Stomach smooth muscle (tissue), 2 donors: ENCODE data around the gene POU2AF3.
"Not testable (repeated sequence)": the region's sequence is repeated elsewhere in the genome, so short reads cannot be mapped to it uniquely, and the experiment has no call there.

Experiments used
- H3K27ac ChIP-seq: one replicate; pipeline ENCODE4 v1.7.0; 2013; ENCODE audit warnings: mild to moderate bottlenecking, low read length, inconsistent platforms
- H3K27me3 ChIP-seq, 2 donors: one replicate each; pipeline ENCODE4 v1.7.0; 2013; ENCODE audit warnings: low read length in 2 of 2; ENCODE audit not compliant: insufficient read depth in 2 of 2, control insufficient read depth in 1 of 2
- H3K36me3 ChIP-seq, 2 donors: one replicate each; pipeline ENCODE4 v1.7.0; 2013; ENCODE audit warnings: low read length in 2 of 2; ENCODE audit not compliant: control insufficient read depth in 2 of 2, insufficient read depth in 2 of 2
- H3K4me1 ChIP-seq: one replicate; pipeline ENCODE4 v1.7.0; 2013; ENCODE audit warnings: low read length; ENCODE audit not compliant: control insufficient read depth, insufficient read depth
- H3K4me3 ChIP-seq, 2 donors: one replicate each; pipeline ENCODE4 v1.7.0; 2013; ENCODE audit warnings: low read length in 2 of 2
- H3K9ac ChIP-seq, 2 donors: one replicate each; pipeline ENCODE4 v1.7.0; 2013; ENCODE audit warnings: low read length in 2 of 2, mild to moderate bottlenecking in 1 of 2
- H3K9me3 ChIP-seq, 2 donors: one replicate each; pipeline ENCODE4 v1.7.0; 2013; ENCODE audit warnings: low read length in 2 of 2; ENCODE audit not compliant: control insufficient read depth in 2 of 2
- donor health status: healthy.
- donor health status: Pancreatic carcinoma.

POU2AF3 gene

DNA sequence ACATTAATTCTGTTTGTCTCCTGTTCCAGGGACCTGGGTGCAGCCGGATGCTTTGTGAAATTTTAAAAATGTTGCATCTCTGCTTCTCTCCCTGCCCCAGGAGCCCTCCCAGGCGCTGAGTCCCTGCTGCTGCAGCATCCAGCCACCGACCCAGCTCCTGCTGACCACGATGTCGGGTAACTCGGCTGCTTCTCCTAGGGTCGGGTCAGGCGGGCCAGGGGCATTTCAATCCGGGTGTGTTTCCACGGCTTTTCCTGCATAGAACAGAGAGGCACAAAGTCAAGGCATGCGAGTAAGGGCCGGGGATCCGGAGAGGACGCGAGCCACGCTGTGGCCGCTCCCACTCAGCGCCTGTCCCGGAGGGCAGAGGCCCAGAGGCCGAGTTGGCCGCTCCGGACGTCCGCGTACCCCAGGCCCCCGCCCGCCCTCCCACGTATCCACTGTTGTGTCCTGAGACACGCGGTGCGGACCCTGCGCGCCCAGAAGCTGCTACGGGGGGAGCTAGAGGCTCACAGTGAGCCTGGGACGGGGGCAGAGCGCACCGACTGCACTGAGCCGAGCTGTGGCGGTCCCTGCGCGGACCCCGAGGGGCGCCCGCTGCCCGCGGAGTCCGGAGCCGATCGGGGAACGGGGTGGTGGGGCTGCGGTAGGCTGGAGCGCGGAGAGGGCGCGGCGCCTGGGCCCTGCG is at the start of gene POU2AF3:
Gene POU2AF3, plus strand, starts transcription at position 134 of the 688 bp plus-strand sequence. Its CDS starts 36 bp downstream, at position 170.
- Histone ChIP-seq H3K9me3 (no peaks in the 10 kb centered on the region), H3K36me3 (no peaks in the 10 kb centered on the region), H3K4me3 (peak within 1 kb of the TSS; percentile 69 to 80), H3K9ac (peak within 1 kb of the TSS; percentile 75 to 78), H3K27ac (peak within 1 kb of the TSS; percentile 73), H3K27me3 (no peaks in the 10 kb centered on the region), H3K4me1 (peaks cover 10% of the 10 kb centered on the region)

GRCh38 chr11:111250936-111251335 is 47.4 kb upstream of the POU2AF3 start:
- no peaks in the 10 kb centered on the region for H3K36me3 ChIP-seq
- H3K9ac ChIP-seq: no peak overlapping the region
- no peaks in the 10 kb centered on the region for H3K27me3 ChIP-seq
- no peak overlapping the region for H3K27ac ChIP-seq
- H3K9me3 ChIP-seq: no peaks in the 10 kb centered on the region
- H3K4me1 ChIP-seq: no peaks in the 10 kb centered on the region
- H3K4me3 ChIP-seq: no peak overlapping the region

DNA sequence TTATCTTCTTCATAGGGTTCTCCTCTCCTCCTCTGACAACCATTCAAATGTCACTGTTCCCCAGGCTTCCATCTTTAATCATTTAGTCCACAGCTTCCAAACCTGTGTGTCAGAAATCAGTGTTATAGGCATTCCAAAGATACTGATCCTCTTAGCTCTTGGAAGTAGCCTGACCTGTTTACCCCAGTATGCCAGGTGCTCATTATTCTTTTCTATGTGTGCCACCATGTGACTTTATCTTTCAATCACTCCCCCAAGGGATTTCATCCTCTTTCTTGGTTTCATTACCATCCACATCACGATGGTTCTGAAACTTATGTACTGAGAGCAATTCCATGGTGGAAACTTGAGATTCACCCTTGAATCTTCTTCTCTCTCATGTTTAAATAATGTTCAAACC is 45.2 kb upstream of the POU2AF3 start:
- Histone ChIP-seq H3K36me3 (no peaks in the 10 kb centered on the region), H3K9ac (no peak overlapping the region), H3K4me1 (no peaks in the 10 kb centered on the region), H3K27ac (no peak overlapping the region), H3K9me3 (no peaks in the 10 kb centered on the region), H3K27me3 (no peaks in the 10 kb centered on the region), H3K4me3 (no peak overlapping the region)

DNA sequence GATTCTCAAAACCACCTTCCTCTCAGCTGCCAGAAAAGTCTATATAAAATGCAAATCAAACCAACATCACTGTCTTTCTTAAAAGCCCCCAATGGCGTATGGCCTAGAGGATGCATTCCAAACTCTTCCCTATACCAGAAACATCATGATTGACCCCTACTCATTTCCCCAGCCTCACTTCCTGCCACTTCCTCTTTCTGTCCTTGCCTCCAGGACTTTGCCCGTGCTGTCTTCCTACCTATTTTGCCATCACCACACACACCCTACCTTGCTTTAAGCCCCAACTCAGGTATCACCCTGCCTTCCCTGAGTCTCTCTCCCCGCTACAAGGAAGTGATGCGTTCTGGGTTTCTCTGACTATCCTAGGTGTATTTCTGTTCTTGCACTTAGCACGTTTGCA is 44.7 kb upstream of the POU2AF3 start:
- Histone ChIP-seq H3K4me1 (no peaks in the 10 kb centered on the region), H3K27ac (no peak overlapping the region), H3K36me3 (no peaks in the 10 kb centered on the region), H3K27me3 (no peaks in the 10 kb centered on the region), H3K9ac (no peak overlapping the region), H3K4me3 (no peak overlapping the region), H3K9me3 (no peaks in the 10 kb centered on the region)

DNA sequence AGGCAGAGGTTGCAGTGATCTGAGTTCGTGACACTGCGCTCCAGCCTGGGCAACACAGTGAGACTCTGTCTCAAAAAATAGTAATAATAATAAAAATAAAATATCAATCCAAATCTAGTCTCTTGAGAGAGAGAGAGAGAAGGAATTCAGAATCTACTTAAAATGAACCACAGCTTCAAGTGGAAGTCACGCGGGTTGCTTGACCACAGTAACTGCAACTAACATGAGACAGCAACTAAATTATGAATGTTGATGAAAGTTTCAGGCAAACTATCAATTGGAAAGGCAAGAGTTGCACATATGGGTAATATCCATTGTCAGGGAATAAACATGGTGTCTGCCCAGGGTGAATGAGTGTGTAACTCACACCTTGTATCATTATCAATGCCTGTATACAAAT is 40.3 kb upstream of the POU2AF3 start:
- Histone ChIP-seq H3K27me3 (no peaks in the 10 kb centered on the region), H3K4me3 (no peak overlapping the region)

DNA sequence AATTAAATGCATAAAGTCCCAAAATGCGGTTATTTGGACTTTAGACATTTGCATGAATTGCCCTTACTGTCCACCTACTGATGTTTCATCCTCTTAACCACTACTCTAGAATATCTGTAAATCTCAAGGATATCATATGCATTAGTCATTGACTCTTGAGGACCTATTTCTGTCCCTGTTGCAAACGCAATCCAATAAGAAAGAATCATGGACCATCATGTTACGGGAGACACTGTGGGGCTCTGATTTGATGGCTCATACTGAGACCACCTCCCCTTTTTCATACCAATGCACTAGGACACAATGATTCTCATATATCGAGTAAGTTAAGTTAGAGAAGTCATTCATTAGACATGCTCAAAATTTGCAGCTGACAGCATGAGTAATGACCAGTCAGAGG is 38.5 kb upstream of the POU2AF3 start:
- Histone ChIP-seq H3K36me3 (no peaks in the 10 kb centered on the region), H3K27ac (no peak overlapping the region), H3K9ac (no peak overlapping the region), H3K4me3 (no peak overlapping the region), H3K4me1 (no peaks in the 10 kb centered on the region), H3K9me3 (no peaks in the 10 kb centered on the region), H3K27me3 (no peaks in the 10 kb centered on the region)

More for the DNA sequence above, 40.3 kb upstream of the POU2AF3 start:
- no peaks in the 10 kb centered on the region for H3K9me3 ChIP-seq
- H3K9ac ChIP-seq: no peak overlapping the region
- H3K4me1 ChIP-seq: no peaks in the 10 kb centered on the region
- no peaks in the 10 kb centered on the region for H3K36me3 ChIP-seq
- H3K27ac ChIP-seq: no peak overlapping the region

- no peak overlapping the region for H3K4me3 ChIP-seq
- no peaks in the 10 kb centered on the region for H3K4me1 ChIP-seq
- H3K27me3 ChIP-seq: no peaks in the 10 kb centered on the region
- H3K27ac ChIP-seq: no peak overlapping the region
- no peaks in the 10 kb centered on the region for H3K36me3 ChIP-seq
- no peaks in the 10 kb centered on the region for H3K9me3 ChIP-seq
- no peak overlapping the region for H3K9ac ChIP-seq
Observed at GRCh38 chr11:111260811-111261210, 37.5 kb upstream of the POU2AF3 start.

DNA sequence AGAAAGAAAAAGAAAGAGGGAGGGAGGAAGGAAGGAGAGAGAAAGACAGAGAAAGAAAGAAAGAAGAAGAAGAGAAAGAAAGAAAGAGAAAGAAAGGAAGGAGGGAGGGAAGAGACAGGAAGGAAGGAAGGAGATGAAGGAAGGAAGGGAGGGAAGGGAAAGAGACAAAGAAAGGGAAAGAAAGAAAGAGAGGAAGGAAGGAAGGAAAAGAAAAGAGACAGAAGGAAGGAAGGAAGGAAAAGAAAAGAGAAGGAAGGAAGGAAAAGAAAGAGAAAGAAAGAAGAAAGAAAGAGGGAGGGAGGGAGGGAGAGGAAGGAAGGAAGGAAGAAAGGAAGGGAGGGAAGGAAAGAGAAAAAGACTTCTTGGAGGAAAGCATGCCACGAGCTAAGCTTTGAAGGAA is 33.7 kb upstream of the POU2AF3 start:
- Histone ChIP-seq H3K4me1 (no peaks in the 10 kb centered on the region), H3K36me3 (no peaks in the 10 kb centered on the region), H3K27me3 (no peaks in the 10 kb centered on the region), H3K9me3 (no peaks in the 10 kb centered on the region), H3K4me3 (no peak overlapping the region), H3K9ac (no peak overlapping the region), H3K27ac (no peak overlapping the region)

DNA sequence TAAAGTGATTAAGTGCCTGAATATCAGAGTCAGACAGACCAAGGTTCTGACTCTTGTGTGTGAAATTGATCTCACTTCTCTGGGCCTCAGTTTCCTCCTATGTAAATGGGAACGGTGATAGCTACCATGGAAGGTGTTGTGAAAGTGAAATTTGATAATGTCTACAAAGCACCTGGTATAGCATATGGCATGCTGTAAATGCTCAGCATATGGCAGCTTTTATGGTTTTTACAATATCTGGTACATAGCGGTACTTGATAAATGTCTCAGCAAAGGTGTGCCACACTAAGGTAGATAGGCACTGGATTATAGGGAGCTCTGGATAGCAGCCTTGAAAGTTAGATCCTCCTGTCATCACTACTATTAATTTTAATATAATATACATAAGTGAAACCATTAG is 32.9 kb upstream of the POU2AF3 start:
- H3K36me3 ChIP-seq: no peaks in the 10 kb centered on the region
- H3K4me1 ChIP-seq: no peaks in the 10 kb centered on the region
- H3K27me3 ChIP-seq: no peaks in the 10 kb centered on the region
- no peak overlapping the region for H3K27ac ChIP-seq
- no peaks in the 10 kb centered on the region for H3K9me3 ChIP-seq
- H3K9ac ChIP-seq: no peak overlapping the region
- no peak overlapping the region for H3K4me3 ChIP-seq

GRCh38 chr11:111268303-111268702 is 30.0 kb upstream of the POU2AF3 start:
- H3K9ac ChIP-seq, H3K4me1 ChIP-seq, H3K4me3 ChIP-seq, H3K27me3 ChIP-seq, H3K27ac ChIP-seq, H3K9me3 ChIP-seq, H3K36me3 ChIP-seq: not testable (repeated sequence)

DNA sequence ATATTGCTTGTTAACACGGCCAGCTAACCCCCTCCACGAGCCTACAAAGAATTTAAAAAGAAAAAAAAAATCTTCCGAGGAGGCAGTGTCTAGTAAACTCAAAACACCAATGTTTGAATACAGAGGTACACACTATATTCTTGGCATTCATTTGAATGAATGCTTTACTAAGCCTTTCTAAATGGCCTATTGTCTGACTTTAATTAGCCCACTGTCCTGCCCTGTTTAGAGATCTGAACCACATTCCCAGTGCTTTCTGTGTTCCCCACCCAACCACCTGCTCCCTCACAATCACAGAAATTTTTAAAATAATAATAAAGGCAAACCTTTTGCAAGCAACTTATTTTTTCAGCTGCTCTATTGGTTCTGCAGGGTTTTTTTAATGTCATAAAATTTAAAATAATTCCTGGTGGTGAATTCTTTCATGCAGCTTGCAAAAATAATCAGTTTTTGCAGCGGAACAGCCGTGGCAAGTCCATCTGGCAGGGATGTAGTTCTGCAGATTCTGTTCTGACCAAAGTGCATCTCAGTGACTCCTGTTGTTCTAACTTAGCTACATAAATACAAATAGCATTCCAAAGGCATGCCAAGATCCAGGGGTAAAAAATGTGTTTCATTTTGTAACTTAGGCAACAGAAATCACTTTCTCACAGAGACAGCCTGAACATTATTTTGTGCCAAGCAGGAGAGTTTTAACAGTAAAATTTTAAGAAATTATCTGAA is 29.0 kb upstream of the POU2AF3 start:
- Histone ChIP-seq H3K27me3 (no peaks in the 10 kb centered on the region), H3K9ac (no peak overlapping the region), H3K4me3 (no peak overlapping the region), H3K4me1 (no peaks in the 10 kb centered on the region), H3K9me3 (no peaks in the 10 kb centered on the region), H3K27ac (no peak overlapping the region), H3K36me3 (no peaks in the 10 kb centered on the region)
